Stimulated activated CD4-positive, alpha-beta T cell treated with anti-CD3 and anti-CD28 coated beads, Interleukin-12 subunit alpha, Interleukin-12 subunit beta, amount 100 ng/mL, for 4 hours (primary cell): Measurements from ENCODE around the gene ACY1.
"Not testable (repeated sequence)": the region's sequence is repeated elsewhere in the genome, so short reads cannot be mapped to it uniquely, and the experiment has no call there.

Experiments
- DNase-seq: peaks from one replicate; pipeline ENCODE4 v3.0.0-alpha.2; 2020

ACY1 gene

DNA sequence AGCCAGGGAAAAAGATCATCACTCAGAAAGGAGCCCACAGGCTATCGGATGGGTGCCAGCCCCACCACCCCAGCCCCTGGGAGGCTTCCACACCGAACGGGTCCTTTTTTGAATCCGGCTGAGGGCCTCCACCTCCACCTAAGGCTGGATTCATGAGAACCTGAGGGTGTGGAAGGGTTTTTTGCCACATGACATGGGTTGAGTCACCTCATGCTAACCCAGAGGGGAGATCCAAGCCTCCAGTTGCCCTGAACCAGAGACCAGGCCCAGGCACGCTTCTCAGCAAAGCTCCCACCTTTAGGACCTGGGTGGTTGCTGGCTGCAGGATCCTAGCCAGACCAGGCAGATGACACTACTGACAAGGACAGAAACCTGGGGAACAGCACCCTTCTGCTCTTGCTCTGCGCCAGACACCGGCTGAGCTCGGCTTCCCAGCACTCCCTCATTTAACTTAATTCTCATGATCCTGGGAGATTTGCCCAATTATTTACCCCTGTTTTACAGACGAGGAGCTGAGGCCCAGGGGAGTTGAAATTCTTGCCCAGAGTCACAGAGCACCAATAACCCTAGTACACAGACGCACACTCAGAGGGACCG is 47.5 kb downstream of the ACY1 start:
- DNase-seq, result no peak

DNA sequence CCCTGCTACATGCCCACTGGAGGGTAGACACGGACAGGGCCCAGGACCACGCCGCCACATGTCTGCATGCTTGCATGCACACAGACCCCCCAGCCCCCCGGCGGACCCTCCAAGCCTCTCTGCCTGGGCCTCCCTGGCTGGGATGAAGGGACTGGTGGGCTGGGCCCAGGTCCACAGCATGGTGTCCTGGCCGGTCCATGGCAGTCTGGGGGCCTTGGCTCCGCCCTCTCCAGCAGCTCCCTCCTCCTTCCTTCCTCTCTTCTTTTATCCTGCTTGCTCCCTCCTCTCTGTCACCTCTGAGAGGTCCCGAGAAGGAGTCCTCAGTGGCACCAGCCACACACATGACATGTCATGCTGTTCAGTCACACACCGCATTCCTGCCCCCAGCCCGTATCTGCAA is 48.6 kb downstream of the ACY1 start:
- no peak for DNase-seq

DNA sequence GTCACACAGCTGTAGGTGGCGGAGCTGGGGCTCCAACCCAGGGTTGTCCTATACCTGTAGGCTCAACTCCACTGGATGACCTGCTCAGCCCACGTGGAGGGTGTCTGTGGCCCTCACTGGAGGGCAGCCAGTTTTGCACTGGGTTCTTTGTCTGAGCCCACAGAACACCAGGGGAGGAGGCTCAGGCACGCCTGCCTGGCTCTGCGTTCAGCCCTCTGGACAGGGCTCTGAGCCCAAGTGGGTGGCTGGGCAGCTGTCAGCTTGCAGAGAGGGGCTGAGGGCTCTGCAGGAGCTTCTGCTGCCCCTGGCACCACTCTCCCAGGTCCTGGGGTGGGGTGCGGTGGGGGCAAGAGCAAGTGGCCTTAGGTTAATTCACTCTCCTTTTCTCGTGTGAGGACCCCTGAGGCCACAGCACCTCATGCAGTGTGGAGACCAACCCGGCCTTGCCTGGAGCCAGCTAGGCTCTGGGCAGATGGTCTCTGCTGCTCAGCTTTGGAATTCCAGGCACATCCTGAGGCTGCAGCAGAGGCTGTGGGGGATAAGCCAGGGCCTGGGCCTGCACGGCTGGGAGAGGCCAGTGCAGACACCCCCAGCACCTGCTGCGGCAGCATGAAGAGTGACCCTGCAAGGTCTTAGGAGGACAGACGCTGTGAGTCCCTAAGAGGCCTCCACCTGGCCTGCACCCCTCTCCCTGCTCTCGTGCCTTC is 49.5 kb downstream of the ACY1 start:
- DNase-seq, result no peak

DNA sequence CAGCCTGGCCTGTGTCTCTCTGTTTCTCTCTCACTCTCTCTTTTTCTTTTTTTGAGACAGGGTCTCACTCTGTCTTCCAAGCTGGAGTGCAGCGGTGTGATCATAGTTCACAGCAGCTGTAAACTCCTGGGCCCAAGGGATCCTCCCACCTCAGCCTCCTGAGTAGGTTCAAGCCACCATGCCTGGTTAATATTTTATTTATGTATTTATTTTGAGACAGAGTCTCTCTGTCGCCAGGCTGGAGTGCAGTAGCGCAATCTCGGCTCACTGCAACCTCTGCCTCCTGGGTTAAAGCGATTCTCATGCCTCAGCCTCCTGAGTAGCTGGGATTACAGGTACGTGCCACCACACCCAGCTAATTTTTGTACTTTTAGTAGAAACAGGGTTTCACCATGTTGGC is 50.4 kb downstream of the ACY1 start:
- not testable (repeated sequence) for DNase-seq

DNA sequence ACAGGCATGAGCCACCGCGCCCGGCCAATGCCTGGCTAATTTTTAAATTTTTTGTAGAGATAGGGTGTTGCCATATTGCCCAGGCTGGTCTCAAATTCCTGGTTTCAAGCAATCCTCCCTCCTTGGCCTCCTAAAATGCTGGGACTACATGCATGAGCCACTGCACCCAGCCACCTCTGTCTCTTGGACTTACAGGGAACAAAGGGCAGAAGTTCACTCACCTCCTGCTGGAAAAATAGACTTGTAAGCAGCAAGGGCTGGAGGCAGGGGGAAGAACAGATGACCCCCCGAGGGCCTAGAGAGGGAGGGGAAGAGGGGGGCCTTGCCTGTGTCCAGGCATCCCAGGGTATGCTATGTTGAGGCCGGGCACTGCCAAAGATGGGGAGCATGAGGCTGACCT is 50.9 kb downstream of the ACY1 start:
- no peak for DNase-seq

DNA sequence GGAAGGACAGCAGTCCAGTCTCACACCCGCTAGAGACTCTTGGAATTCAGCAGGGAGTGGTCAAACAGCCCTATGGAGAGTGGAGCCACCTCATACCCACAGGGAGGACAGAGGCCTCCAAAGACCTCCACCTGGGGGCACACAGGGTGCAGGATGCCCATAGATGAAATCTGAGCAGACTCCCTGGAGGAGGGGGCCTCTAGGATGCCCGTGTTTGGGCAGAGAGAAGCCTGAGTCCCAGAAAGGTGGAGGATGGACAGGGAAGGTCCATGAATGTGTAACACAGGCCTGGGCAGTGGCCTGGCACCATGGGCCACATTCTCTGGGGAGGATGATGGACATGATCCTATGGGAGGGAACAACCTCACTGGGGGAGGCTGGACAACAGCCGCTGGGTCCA is 51.3 kb downstream of the ACY1 start:
- DNase-seq, result no peak

DNA sequence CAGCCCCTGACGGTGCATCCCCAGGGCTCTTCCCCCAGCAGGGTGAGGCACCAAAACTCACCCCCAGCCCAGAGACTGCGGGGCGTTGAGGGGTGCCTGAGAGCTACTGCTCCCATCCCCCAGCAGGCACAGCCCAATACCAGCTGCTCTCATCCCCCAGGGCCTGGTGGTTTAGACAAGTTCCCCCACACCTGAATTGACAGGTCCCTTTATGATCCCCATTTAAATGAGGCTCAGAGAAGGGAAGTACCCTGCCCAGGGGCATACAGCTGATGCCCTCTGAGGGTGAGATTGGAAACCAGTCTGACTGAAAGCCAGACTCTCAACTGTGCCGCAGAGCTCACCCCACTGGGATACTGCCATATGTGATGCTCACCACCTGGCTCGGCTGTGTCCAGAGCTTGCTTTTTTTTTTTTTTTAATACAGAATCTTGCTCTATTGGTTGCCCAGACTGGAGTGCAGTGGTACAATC is 52.9 kb downstream of the ACY1 start:
- DNase-seq, result no peak

DNA sequence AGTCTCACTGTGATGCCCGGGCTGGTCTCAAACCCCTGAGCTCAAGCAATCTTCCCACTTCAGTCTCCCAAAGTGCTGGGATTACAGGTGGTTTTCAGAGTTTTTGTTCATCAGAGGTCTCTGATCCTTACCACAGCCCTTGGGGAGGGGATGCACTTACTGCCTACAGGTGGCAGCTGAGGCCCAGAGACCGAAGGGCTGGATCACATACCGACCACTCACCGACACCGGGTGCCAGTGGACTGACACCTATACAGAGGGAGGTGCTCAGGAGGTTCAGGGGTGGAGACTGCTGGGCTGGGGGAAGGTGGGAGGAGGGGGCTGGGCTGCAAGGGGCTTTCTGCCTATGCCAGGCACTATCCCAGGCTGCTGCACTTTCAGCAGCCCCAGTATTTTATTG is 53.5 kb downstream of the ACY1 start:
- DNase-seq, result no peak

DNA sequence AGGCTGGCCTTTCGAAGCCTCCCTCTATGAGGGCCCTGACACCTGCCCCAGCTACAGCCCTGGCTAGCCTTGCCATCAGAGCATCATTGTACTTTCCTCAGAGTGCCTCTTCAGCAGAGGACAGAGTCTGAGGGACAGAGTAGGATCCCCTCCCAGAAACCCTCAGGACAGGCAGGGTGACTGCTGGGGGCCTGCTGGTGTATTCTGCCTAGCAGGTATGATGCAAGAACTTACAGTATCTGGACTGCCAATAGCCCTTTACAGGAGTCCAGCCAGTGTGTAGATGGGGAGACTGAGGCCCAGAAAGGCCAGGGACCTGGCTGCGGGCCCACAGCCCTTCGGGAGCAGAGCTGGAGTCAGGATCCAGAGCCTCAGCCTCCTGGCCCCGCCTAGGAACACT is 54.0 kb downstream of the ACY1 start:
- no peak for DNase-seq

DNA sequence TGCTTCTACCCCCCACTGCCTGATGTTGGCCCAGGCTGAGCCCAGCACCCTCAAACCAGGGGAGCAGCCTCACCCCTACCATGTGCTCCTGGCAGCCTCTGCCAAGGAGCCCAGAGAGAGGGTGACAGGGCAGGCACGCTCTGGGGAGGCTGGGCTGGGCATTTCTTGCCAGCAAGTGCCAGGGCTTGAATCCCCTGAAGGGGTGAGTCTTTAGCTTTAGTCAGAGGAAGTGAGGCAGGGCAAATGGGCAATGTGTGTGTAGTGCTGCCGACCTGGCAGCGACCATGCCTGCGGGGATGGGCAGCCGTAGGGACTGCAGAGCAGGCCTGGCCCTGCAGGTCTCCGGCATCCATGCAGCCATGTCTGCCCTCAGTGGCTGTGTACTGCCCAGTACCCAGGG is 54.9 kb downstream of the ACY1 start:
- no peak for DNase-seq
